Embryonic facial prominence (tissue), 1 donor: ENCODE results near the gene CHMP5.
"Not testable (repeated sequence)": the region's sequence is repeated elsewhere in the genome, so short reads cannot be mapped to it uniquely, and the experiment has no call there.

Experiments
- DNase-seq: peaks from one replicate; pipeline ENCODE4 v3.0.0-alpha.2; 2016; ENCODE audit errors: extremely low spot score

CHMP5 gene

GRCh38 chr9:33277484-33277883 lies 12.6 kb downstream of the CHMP5 start:
- DNase-seq, result no peak

GRCh38 chr9:33285502-33285901 lies 20.7 kb downstream of the CHMP5 start:
- no peak for DNase-seq

GRCh38 chr9:33287087-33287490 lies 22.2 kb downstream of the CHMP5 start:
- DNase-seq, result no peak

GRCh38 chr9:33288235-33288634 lies 23.4 kb downstream of the CHMP5 start:
- no peak for DNase-seq

DNA sequence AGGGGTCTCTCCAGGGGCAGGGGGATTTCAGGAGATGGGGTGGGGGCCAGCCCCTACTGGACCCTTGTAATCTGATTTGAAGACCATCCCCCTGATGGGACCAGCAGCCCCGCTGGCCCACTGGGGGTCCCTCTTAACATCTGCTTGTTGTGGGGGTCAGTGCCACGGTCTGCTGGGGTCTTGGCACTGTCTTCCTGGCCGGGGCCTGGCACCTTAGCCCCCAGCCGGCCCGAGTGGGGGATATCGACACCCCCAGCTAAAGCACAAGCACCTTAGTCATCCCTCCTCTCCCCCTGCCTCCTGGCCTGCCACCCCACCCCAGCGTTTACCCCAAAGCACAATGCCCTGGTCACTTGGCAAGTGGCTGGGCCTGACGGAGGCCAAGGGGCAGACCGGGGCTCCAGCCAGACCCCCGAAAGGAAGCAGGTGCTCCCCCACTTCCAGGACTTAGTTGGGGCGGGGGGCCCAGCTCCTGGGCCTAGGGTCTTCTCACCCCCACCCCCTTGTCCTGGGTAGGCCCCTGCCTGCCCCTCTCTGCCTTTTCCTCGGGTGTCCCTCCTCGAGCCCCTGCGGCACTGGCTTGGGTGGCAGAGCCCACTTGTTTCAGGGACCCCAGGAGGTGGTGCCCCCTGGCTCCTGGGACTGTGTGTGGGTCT lies 24.1 kb downstream of the CHMP5 start:
- DNase-seq, result no peak

DNA sequence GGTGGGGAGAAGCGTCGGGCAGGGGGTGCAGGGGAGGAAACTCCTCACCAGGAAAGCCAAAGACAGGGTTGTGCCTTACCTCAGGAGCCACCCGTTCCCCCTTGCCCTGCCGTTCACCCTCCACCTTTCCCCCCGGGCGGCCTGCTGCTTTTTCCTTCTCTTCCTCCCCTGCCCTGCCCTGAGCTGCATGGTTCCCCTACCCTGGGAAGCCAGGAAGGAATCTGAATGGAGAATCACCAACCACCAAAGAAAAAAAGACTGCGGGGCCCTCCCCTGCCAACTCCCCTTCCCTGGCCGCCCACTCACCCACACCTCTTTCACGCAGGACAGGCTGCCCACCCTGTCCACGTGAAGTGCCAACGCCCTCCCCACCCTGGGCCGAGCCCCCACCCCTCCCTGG lies 24.6 kb downstream of the CHMP5 start:
- no peak for DNase-seq

DNA sequence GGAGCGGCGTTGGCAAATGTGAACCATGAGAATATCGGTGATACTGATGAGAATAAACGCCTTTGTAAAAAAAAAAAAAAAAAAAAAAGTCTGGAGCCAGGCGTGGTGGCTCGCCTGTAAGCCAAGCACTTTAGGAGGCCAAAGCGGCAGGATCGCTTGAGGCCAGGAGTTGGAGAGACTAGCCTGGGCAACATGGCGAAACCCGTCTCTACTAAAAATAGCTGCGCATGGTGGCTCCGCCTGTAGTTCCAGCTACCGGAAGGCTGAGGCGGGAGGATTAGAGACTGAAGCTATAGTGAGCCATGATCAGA lies 25.0 kb downstream of the CHMP5 start:
- no peak for DNase-seq

GRCh38 chr9:33290247-33291030 lies 25.6 kb downstream of the CHMP5 start, which contains the start of gene NFX1:
NFX1 (plus strand) TSS chr9:33290516; CDS start chr9:33290573, 57 bp downstream.
- peak; percentile 96 for DNase-seq

DNA sequence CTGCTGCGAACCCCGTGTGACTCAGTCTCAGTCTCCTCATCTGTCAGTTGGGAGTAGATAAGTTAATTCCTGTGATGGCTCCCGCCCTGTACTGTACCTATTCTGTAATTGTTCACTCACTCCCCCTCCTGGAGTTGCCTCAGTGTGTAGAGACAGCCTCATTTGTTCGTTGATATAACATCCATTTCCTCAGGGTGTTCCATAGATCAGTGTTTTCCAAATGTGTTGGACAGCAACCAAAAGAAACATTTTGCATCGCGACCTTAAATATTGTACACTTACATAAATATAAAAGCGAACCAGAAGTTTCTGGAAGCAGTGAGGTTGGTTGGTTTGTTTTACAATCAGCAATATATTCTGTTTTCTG lies 26.2 kb downstream of the CHMP5 start:
- DNase-seq, result no peak

- no peak for DNase-seq
Observed at GRCh38 chr9:33291901-33292300, 27.1 kb downstream of the CHMP5 start.

- DNase-seq, result no peak
Observed at GRCh38 chr9:33293782-33294181, 28.9 kb downstream of the CHMP5 start.

GRCh38 chr9:33294670-33295432 lies 30.0 kb downstream of the CHMP5 start:
- no peak for DNase-seq

- no peak for DNase-seq
Observed at GRCh38 chr9:33295571-33295970, 30.7 kb downstream of the CHMP5 start.

GRCh38 chr9:33297432-33297831 lies 32.6 kb downstream of the CHMP5 start:
- no peak for DNase-seq

DNA sequence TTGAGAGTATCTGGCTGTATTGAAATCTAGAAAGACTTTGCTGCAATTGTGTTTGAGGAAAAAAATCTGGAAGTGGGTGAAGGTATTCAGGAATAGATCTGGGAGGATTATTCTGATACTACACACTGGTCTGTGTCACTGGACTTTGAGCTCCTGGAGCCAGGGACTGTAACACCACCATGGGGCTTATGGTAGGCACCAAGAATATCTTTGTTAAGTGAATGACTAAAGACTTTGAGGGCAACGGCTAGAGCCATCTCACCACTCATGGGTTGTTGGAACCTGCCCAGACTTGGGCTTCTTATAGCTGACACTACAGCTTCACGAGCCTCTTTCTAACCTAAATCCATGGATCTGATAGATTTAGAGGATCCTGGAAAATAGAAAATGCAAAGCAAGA lies 35.7 kb downstream of the CHMP5 start:
- no peak for DNase-seq

- no peak for DNase-seq
Observed at GRCh38 chr9:33304362-33304761, 39.5 kb downstream of the CHMP5 start.

- no peak for DNase-seq
Observed at GRCh38 chr9:33306037-33306436, 41.2 kb downstream of the CHMP5 start.

DNA sequence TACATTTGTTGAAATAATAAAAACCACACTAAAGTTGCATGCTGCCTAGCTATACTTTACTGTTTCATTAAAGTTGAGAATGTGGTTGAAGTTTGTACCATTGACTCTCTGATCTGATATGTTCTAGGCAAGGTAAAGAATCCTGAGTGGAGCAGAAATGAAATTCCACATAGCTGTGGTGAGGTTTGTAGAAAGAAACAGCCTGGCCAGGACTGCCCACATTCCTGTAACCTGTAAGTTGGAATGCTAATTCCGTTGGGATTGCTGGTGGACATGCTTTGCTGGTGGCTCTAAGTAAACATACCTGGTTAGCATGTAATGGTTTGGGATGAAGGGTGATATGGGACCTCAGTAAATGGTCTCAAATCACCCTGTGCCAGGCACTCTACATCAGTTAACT lies 42.2 kb downstream of the CHMP5 start:
- no peak for DNase-seq

- no peak for DNase-seq
Observed at GRCh38 chr9:33309903-33310302, 45.1 kb downstream of the CHMP5 start.

- DNase-seq, result no peak
Observed at GRCh38 chr9:33310748-33311147, 45.9 kb downstream of the CHMP5 start.

- no peak for DNase-seq
Observed at GRCh38 chr9:33311953-33312352, 47.1 kb downstream of the CHMP5 start.

DNA sequence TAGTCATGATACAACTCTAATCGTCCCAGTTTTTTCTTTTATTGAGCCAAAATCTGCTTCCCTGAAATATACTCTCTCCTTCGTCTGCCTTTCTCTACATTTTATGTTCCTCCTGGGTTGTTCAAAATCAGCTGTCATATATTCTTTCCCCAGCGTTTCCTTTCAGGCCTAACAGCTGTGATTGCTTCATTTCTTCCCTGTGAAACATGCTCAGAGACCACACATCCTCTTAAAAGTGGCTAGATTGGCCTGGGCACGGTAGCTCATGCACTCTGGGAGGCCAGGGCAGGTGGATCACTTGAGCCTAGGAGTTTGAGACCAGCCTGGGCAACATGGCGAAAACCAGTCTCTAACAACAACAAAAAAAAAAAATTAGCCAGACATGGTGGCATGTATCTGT lies 50.5 kb downstream of the CHMP5 start:
- DNase-seq, result no peak

- not testable (repeated sequence) for DNase-seq
Observed at GRCh38 chr9:33317136-33317535, 52.3 kb downstream of the CHMP5 start.
